Measurements from ENCODE around the gene EPG5. TPM values are rescaled to one million over a fixed set of nuclear protein-coding genes. Genes with fewer than 3 reads are reported as not detected.

The EPG5 gene
- total and polyA plus RNA-seq, 10 of the 15 experiments (the other 5 are each of a cell fraction or from before 2014, with no cell fraction given), result 1.9 to 27.7 (median 9.0) TPM

DNA sequence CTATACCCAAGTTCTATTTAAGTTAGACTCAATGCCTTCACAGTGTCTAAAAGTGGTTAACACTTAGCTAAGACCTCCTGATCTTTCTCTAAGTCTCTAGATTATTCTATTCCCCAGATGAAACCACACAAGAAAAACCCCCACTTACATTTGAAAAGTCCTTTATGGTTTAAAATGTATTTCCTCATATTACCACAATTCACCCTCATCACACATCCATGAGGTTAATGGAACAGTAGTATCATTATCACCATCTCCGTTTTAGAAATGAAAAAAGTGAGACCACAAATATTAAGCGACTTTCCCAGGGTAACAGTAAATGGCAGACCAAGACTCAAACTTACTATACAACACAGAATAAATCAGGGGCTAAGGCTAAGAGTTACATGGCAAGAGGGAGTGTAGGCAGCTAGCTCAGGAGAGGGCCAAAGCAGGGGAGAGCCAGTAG lies 28.6 kb downstream of the EPG5 start:
- 25% methylated on average over 2 of the region's 2 CpGs for WGBS (ENCODE audit: insufficient coverage, insufficient replicate concordance, low lambda C conversion rate, missing lambda C conversion rate)
- TF ChIP-seq IRF4 (IDR thresholded peaks at IDR 0.05; ENCODE audit: low read depth, low read length) (no peak), BRCA1 (IDR thresholded peaks at IDR 0.05; ENCODE audit: low read depth, low read length) (no peak), ZNF207 (IDR thresholded peaks at IDR 0.05; ENCODE audit: borderline replicate concordance) (no peak), ETV6 (conservative IDR thresholded peaks at IDR 0.05 in 1 of 2, IDR thresholded peaks at IDR 0.05 in 1 of 2; ENCODE audit: borderline replicate concordance in 1 of 2, low read depth in 1 of 2) (no peak), ESRRA (IDR thresholded peaks at IDR 0.05; ENCODE audit: low read length) (no peak), BCL11A (IDR thresholded peaks at IDR 0.05; ENCODE audit: low read depth, low read length) (no peak), POLR2AphosphoS2 (IDR thresholded peaks at IDR 0.05; ENCODE audit: low read depth, low read length) (no peak), SMARCA5 (IDR thresholded peaks at IDR 0.05) (no peak), TCF12 (IDR thresholded peaks at IDR 0.05; ENCODE audit: low read depth, low read length) (no peak), IKZF2 (IDR thresholded peaks at IDR 0.05) (peak; percentile 89 to 91; a peak in 3 of 4 replicates), CBX3 (IDR thresholded peaks at IDR 0.05; ENCODE audit: borderline replicate concordance, low read depth) (no peak), YY1 (IDR thresholded peaks at IDR 0.05; ENCODE audit: low read depth, low read length) (no peak), STAT3 (IDR thresholded peaks at IDR 0.05; ENCODE audit: low read depth, low read length) (no peak), TCF7 (IDR thresholded peaks at IDR 0.05; ENCODE audit: borderline replicate concordance) (no peak), RBBP5 (conservative IDR thresholded peaks at IDR 0.05) (no peak), HDAC6 (IDR thresholded peaks at IDR 0.05; ENCODE audit: unreplicated experiment) (no peak), NBN (IDR thresholded peaks at IDR 0.05) (peak; percentile 87), EGR1 (IDR thresholded peaks at IDR 0.05; ENCODE audit: borderline replicate concordance in 1 of 2, low read depth in 2 of 2, low read length in 2 of 2) (no peak), CBFB (IDR thresholded peaks at IDR 0.05; ENCODE audit: low read depth) (0 out of 2 replicates have a peak, but pooled peaks have one; percentile 30), CREM (IDR thresholded peaks at IDR 0.05; ENCODE audit: low read depth) (no peak), EP300 (IDR thresholded peaks at IDR 0.05; ENCODE audit: borderline replicate concordance in 1 of 2, control insufficient read depth in 1 of 2, low read depth in 2 of 2, low read length in 2 of 2) (peak; percentile 67 to 76)
- TF ChIP-seq, protein P1, sequence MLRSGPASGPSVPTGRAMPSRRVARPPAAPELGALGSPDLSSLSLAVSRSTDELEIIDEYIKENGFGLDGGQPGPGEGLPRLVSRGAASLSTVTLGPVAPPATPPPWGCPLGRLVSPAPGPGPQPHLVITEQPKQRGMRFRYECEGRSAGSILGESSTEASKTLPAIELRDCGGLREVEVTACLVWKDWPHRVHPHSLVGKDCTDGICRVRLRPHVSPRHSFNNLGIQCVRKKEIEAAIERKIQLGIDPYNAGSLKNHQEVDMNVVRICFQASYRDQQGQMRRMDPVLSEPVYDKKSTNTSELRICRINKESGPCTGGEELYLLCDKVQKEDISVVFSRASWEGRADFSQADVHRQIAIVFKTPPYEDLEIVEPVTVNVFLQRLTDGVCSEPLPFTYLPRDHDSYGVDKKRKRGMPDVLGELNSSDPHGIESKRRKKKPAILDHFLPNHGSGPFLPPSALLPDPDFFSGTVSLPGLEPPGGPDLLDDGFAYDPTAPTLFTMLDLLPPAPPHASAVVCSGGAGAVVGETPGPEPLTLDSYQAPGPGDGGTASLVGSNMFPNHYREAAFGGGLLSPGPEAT (IDR thresholded peaks at IDR 0.05; ENCODE audit: low read depth), result peak; percentile 97

More for the DNA sequence above, 28.6 kb downstream of the EPG5 start:
- BruUV-seq (replicated peaks), result no TSS peak
- FAIRE-seq (no peak), DNase-seq (ENCODE audit: low read depth, low spot score) (peak; percentile 20), ATAC-seq (peak; percentile 86)
- in situ Hi-C loops (cut with MboI) (no loop called here), intact Hi-C loops (cut with micrococcal nuclease; ENCODE audit: unreplicated experiment) (no loop called here)
- Histone ChIP-seq H3K79me2 (ENCODE audit: control insufficient read depth, insufficient read depth, low read length) (no peaks in the 10 kb centered on the region), H4K20me1 (ENCODE audit: control insufficient read depth, insufficient read depth) (no peaks in the 10 kb centered on the region), H3K27me3 (replicated peaks in 1 of 2; ENCODE audit: control insufficient read depth in 2 of 2, insufficient read depth in 2 of 2, low read length in 1 of 2) (no peaks in the 10 kb centered on the region), H2AFZ (ENCODE audit: control insufficient read depth, low read depth, low read length) (no peak overlapping the region), H3K27ac (ENCODE audit: control insufficient read depth, insufficient read depth) (no peak overlapping the region), H3K4me3 (no peak overlapping the region), H3K4me2 (ENCODE audit: control insufficient read depth, insufficient read depth) (no peak overlapping the region), H3K36me3 (ENCODE audit: control insufficient read depth in 2 of 2, insufficient read depth in 2 of 2, low read length in 1 of 2) (peaks cover 2 to 15% of the 10 kb centered on the region in 2 experiments; a peak in 3 of 4 replicates), H3K9me3 (replicated peaks; ENCODE audit: control insufficient read depth, insufficient read depth, low read length) (no peaks in the 10 kb centered on the region), H3K9ac (ENCODE audit: control insufficient read depth, insufficient read depth, low read length) (no peak overlapping the region), H3K4me1 (ENCODE audit: control insufficient read depth, insufficient read depth, low read length) (peaks cover 5% of the 10 kb centered on the region)
- POLR2A ChIA-PET, result no interaction called here
- CTCF ChIA-PET, result interaction anchor here (0.6 to 1.6 kb wide), 5 partner anchors 18 to 105 kb away, joined by 3 to 6 read pairs (median 4); no protein-coding TSS in a partner anchor
- SMC1A ChIA-PET (ENCODE audit: uncharacterized antibody, unreplicated experiment), result interaction anchor here (0.6 to 2.4 kb wide), 9 partner anchors 10 to 273 kb away, joined by 3 to 15 read pairs (median 5); no protein-coding TSS in a partner anchor
- RAD21 ChIA-PET (ENCODE audit: unreplicated experiment), result interaction anchor here (1.0 kb wide), 2 partner anchors 24 to 60 kb away, joined by 3 to 4 read pairs; no protein-coding TSS in a partner anchor
